Suprapubic skin (tissue), 4 donors: Measurements from ENCODE around the gene LHFPL5. TPM values are rescaled to one million over a fixed set of nuclear protein-coding genes. Genes with fewer than 3 reads are reported as not detected.

ENCODE experiments used
- DNase-seq, 2 donors: peaks; one replicate each; pipeline ENCODE4 v3.0.0-alpha.2; 2019; ENCODE audit warnings: low spot score in 2 of 2
- H3K27ac ChIP-seq: fragments of 200-600 bp; sonication (generic); one replicate; pipeline ENCODE4 v1.5.1; 2019
- H3K27me3 ChIP-seq: fragments of 200-600 bp; sonication (generic); one replicate; pipeline ENCODE4 v1.5.1; 2019
- H3K36me3 ChIP-seq: fragments of 200-600 bp; sonication (generic); one replicate; pipeline ENCODE4 v1.5.1; 2019
- H3K4me1 ChIP-seq: fragments of 200-600 bp; sonication (generic); one replicate; pipeline ENCODE4 v1.5.1; 2019
- H3K4me3 ChIP-seq: fragments of 200-600 bp; sonication (generic); one replicate; pipeline ENCODE4 v1.5.1; 2019; ENCODE audit warnings: mild to moderate bottlenecking
- H3K9me3 ChIP-seq: fragments of 200-600 bp; sonication (generic); one replicate; pipeline ENCODE4 v1.5.1; 2019
- CTCF ChIP-seq, 2 donors: fragments of 200-600 bp in 1 of 2; fragments of 450-650 bp in 1 of 2; sonication (generic) in 1 of 2; IDR thresholded peaks; one replicate each; pipeline ENCODE4 v1.5.1; 2016 to 2019; ENCODE audit warnings: antibody characterized with exemption in 2 of 2, mild to moderate bottlenecking in 1 of 2, moderate library complexity in 1 of 2
- EP300 ChIP-seq: sonication (generic); formaldehyde crosslinking; IDR thresholded peaks from one replicate; pipeline ENCODE4 v1.6.1; 2017; ENCODE audit warnings: antibody characterized with exemption
- POLR2A ChIP-seq, 2 donors: fragments of 450-650 bp; IDR thresholded peaks; one replicate each; pipeline ENCODE4 v1.6.1; 2017; ENCODE audit warnings: antibody characterized with exemption in 2 of 2, mild to moderate bottlenecking in 2 of 2, moderate library complexity in 2 of 2
- POLR2AphosphoS5 ChIP-seq, 3 donors: sonication (generic); formaldehyde crosslinking; IDR thresholded peaks; one replicate each; pipeline ENCODE4 v1.6.1; 2017; ENCODE audit warnings: antibody characterized with exemption in 3 of 3
- WGBS: methylation state at CpG from one replicate; pipeline ENCODE4 v1.1.5; 2018; 5-methylcytosine and 5-hydroxymethylcytosine counted together
- total RNA-seq, 4 donors: library from RNA; depleted of rRNA; stranded (reverse); fragments of >200 nt; gene quantifications; one replicate each; pipeline ENCODE4 v1.1.0, GENCODE V29; 2016

LHFPL5 gene
- total RNA-seq, 4 donors from 2014 or later: not detected

DNA sequence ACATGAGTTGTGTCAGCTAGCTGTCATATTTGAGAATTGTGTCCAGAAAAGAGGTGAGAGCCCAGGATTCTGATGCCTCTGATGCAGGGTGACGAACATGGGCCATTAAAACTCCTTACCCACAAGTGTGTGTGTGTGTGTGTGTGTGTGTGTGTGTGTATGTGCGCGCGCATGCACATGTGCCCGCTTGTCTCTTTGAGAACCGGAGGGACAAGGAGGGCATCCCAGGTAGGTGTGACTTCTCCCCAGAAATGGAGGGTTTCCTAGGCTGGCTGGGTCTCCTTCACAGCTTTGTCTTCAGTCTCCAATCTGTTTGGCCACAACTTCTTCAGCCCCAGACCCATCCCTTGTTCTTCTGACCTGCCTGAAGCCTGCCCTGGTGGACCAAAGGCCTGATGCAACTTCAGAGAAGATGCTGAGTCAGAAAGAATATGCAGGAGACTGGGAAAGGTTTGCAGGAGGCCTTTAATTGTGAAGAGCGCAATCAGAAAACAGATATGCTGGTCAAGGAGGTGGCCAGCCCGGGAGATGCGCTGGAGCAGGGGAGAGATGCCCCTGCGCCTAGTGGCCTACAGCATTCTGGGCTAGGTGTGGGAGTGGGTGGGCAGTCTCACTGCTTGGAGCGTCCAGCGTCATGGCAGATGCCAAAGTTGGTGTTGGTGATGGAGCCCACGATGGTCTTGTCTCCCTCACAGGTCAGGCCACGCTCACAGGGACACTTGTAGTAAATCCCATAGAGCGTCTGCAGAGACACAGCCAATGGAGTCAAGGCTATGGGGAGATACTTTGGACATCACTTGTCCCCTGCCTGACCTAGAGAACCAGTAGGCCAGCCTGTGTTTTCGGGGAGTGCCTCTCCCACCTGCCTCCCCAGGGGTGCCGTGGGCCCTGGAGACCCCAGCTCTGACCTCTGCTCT, 10.4 kb upstream of the LHFPL5 start:
- no peak overlapping the region for H3K4me3 ChIP-seq
- no peak for DNase-seq
- no peaks in the 10 kb centered on the region for H3K9me3 ChIP-seq
- no peaks in the 10 kb centered on the region for H3K36me3 ChIP-seq
- H3K27me3 ChIP-seq: peaks cover 6% of the 10 kb centered on the region
- H3K4me1 ChIP-seq: no peaks in the 10 kb centered on the region
- TF ChIP-seq CTCF (IDR thresholded peaks at IDR 0.05) (no peak), POLR2AphosphoS5 (IDR thresholded peaks at IDR 0.05) (no peak), POLR2A (IDR thresholded peaks at IDR 0.05) (no peak), EP300 (no peak)
- H3K27ac ChIP-seq: no peak overlapping the region
- 92% methylated on average over 17 of the region's 17 CpGs for WGBS

- no peak overlapping the region for H3K4me3 ChIP-seq
- H3K4me1 ChIP-seq: no peaks in the 10 kb centered on the region
- no peaks in the 10 kb centered on the region for H3K36me3 ChIP-seq
- no peaks in the 10 kb centered on the region for H3K9me3 ChIP-seq
- TF ChIP-seq POLR2A (IDR thresholded peaks at IDR 0.05): no peak
- no peak for TF ChIP-seq CTCF (IDR thresholded peaks at IDR 0.05)
- no peak for DNase-seq
- no peak overlapping the region for H3K27ac ChIP-seq
- H3K27me3 ChIP-seq: peaks cover 3% of the 10 kb centered on the region
- WGBS: 89% methylated on average over 11 of the region's 11 CpGs
Measured at GRCh38 chr6:35795453-35796071, 9.6 kb upstream of the LHFPL5 start.

- H3K4me1 ChIP-seq: no peaks in the 10 kb centered on the region
- TF ChIP-seq POLR2AphosphoS5 (IDR thresholded peaks at IDR 0.05) (no peak), EP300 (no peak), CTCF (IDR thresholded peaks at IDR 0.05) (no peak), POLR2A (IDR thresholded peaks at IDR 0.05) (no peak)
- no peak overlapping the region for H3K4me3 ChIP-seq
- peaks cover 3% of the 10 kb centered on the region for H3K27me3 ChIP-seq
- no peak for DNase-seq
- H3K27ac ChIP-seq: no peak overlapping the region
- H3K9me3 ChIP-seq: no peaks in the 10 kb centered on the region
- 71% methylated on average over 4 of the region's 4 CpGs for WGBS
- H3K36me3 ChIP-seq: no peaks in the 10 kb centered on the region
Measured at GRCh38 chr6:35796236-35796635, 8.9 kb upstream of the LHFPL5 start.

DNA sequence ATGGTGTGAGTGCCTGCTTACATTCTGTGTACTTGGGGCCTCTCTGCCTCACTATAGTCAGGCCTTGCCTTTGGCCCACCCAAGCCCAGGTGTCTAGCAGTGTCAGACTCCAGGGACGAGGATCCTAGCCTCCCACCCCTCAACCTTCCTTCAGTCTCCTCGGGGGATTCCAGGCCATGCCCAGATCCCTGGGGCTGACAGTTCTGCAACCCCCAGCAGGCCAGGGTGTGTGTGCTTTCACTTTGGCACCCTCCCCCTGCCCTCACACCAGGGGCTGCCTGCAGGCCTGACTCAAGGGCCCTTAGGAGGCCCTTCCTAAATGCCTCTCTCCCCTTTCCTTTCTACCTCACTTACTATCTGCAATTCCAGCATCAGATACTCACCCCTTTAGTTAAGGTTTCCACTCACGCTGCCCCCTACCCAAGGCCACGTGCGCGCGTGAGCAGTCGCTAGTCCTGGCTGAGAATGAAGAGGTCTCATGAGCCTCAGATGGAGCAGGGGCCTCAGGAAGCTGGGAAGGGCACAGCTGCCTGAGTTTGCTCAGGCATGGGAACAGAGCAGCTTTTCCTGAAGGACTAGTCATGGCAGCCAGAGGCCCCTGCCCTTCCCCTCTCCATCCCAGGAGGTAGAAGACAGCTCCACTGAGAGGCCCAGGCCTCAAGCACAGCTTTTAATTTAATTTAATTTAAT, 7.2 kb upstream of the LHFPL5 start:
- H3K36me3 ChIP-seq: no peaks in the 10 kb centered on the region
- no peaks in the 10 kb centered on the region for H3K4me1 ChIP-seq
- H3K27me3 ChIP-seq: peaks cover 3% of the 10 kb centered on the region
- DNase-seq: no peak
- no peaks in the 10 kb centered on the region for H3K9me3 ChIP-seq
- WGBS: 86% methylated on average over 8 of the region's 8 CpGs
- no peak overlapping the region for H3K4me3 ChIP-seq
- H3K27ac ChIP-seq: no peak overlapping the region
- TF ChIP-seq CTCF (IDR thresholded peaks at IDR 0.05): no peak
- no peak for TF ChIP-seq EP300
- no peak for TF ChIP-seq POLR2A (IDR thresholded peaks at IDR 0.05)
- TF ChIP-seq POLR2AphosphoS5 (IDR thresholded peaks at IDR 0.05): no peak

GRCh38 chr6:35798706-35799105, 6.4 kb upstream of the LHFPL5 start:
- H3K4me3 ChIP-seq: no peak overlapping the region
- DNase-seq: no peak
- no peaks in the 10 kb centered on the region for H3K9me3 ChIP-seq
- H3K27me3 ChIP-seq: peaks cover 3% of the 10 kb centered on the region
- TF ChIP-seq POLR2A (IDR thresholded peaks at IDR 0.05) (no peak), CTCF (IDR thresholded peaks at IDR 0.05) (no peak), EP300 (no peak), POLR2AphosphoS5 (IDR thresholded peaks at IDR 0.05) (no peak)
- no peaks in the 10 kb centered on the region for H3K36me3 ChIP-seq
- no peak overlapping the region for H3K27ac ChIP-seq
- no peaks in the 10 kb centered on the region for H3K4me1 ChIP-seq
- 74% methylated on average over 5 of the region's 5 CpGs for WGBS
